Mesenchymal stem cell (in vitro differentiated cells and primary cell): ENCODE results near the gene IRF9.
A peak's percentile ranks its signal among the peaks of the same experiment; 100 is the strongest.

ENCODE experiments used
- DNase-seq: peaks from one replicate; pipeline ENCODE4 v3.0.0-alpha.2; 2013
- H2AFZ ChIP-seq: one replicate; pipeline ENCODE4 v1.6.1; 2013; ENCODE audit warnings: low read depth, mild to moderate bottlenecking, control low read depth, inconsistent platforms, low read length, moderate library complexity
- H2AK5ac ChIP-seq: 2 replicates; pipeline ENCODE4 v1.6.1; 2013; ENCODE audit warnings: low read length, moderate library complexity, mild to moderate bottlenecking, inconsistent platforms; ENCODE audit not compliant: severe bottlenecking
- H2BK120ac ChIP-seq: one replicate; pipeline ENCODE4 v1.6.1; 2013; ENCODE audit warnings: low read depth, mild to moderate bottlenecking, inconsistent platforms, low read length, moderate library complexity
- H2BK12ac ChIP-seq, 2 experiments: one replicate each; pipeline ENCODE4 v1.6.1; 2013; ENCODE audit warnings: inconsistent platforms in 2 of 2, low read length in 2 of 2, mild to moderate bottlenecking in 2 of 2, moderate library complexity in 2 of 2, control low read depth in 1 of 2
- H2BK15ac ChIP-seq: one replicate; pipeline ENCODE4 v1.6.1; 2013; ENCODE audit warnings: mild to moderate bottlenecking, low read depth, inconsistent platforms; ENCODE audit not compliant: poor library complexity, severe bottlenecking
- H2BK5ac ChIP-seq: 2 replicates; pipeline ENCODE4 v1.6.1; 2013; ENCODE audit warnings: low read depth, mild to moderate bottlenecking, low read length, control low read depth, inconsistent platforms; ENCODE audit not compliant: poor library complexity, severe bottlenecking
- H3K14ac ChIP-seq, 2 experiments: one replicate each; pipeline ENCODE4 v1.6.1; 2013; ENCODE audit warnings: inconsistent platforms in 2 of 2, low read length in 2 of 2, control low read depth in 1 of 2, mild to moderate bottlenecking in 1 of 2, moderate library complexity in 1 of 2
- H3K18ac ChIP-seq, 2 experiments: one replicate each; pipeline ENCODE4 v1.6.1; 2013; ENCODE audit warnings: inconsistent platforms in 2 of 2, low read length in 2 of 2, control low read depth in 1 of 2, low read depth in 1 of 2, mild to moderate bottlenecking in 1 of 2
- H3K23ac ChIP-seq, 2 experiments: one replicate each; pipeline ENCODE4 v1.6.1; 2013; ENCODE audit warnings: inconsistent platforms in 2 of 2, low read length in 2 of 2, mild to moderate bottlenecking in 2 of 2, moderate library complexity in 2 of 2, control low read depth in 1 of 2
- H3K27ac ChIP-seq: 2 replicates; pipeline ENCODE4 v1.5.1; 2013; ENCODE audit warnings: mild to moderate bottlenecking, moderate library complexity, low read length, control low read depth, inconsistent platforms; ENCODE audit not compliant: poor library complexity, severe bottlenecking
- H3K27me3 ChIP-seq, 2 experiments: 2 replicates each; pipeline versions ENCODE4 v1.6.1 to v1.7.0; 2013; ENCODE audit warnings: low read length in 2 of 2, mild to moderate bottlenecking in 2 of 2, moderate library complexity in 2 of 2, control low read depth in 1 of 2, inconsistent platforms in 1 of 2; ENCODE audit not compliant: control insufficient read depth in 1 of 2, insufficient read depth in 1 of 2
- H3K36me3 ChIP-seq, 2 experiments: 2 replicates each; pipeline versions ENCODE4 v1.6.1 to v1.7.0; 2013; ENCODE audit warnings: low read length in 2 of 2, control low read depth in 1 of 2, inconsistent platforms in 1 of 2, low read depth in 1 of 2, mild to moderate bottlenecking in 1 of 2; ENCODE audit not compliant: insufficient read depth in 2 of 2, control insufficient read depth in 1 of 2
- H3K4ac ChIP-seq, 2 experiments: one replicate each; pipeline ENCODE4 v1.6.1; 2013; ENCODE audit warnings: inconsistent platforms in 2 of 2, low read length in 2 of 2, mild to moderate bottlenecking in 2 of 2, moderate library complexity in 2 of 2, control low read depth in 1 of 2, low read depth in 1 of 2
- H3K4me1 ChIP-seq: 2 replicates; pipeline ENCODE4 v1.6.1; 2013; ENCODE audit warnings: low read depth, low read length, control low read depth; ENCODE audit not compliant: control insufficient read depth, insufficient read depth
- H3K4me2 ChIP-seq: 2 replicates; pipeline ENCODE4 v1.6.1; 2013; ENCODE audit warnings: low read length, mild to moderate bottlenecking, inconsistent platforms; ENCODE audit not compliant: poor library complexity, severe bottlenecking
- H3K4me3 ChIP-seq, 2 experiments: 2 replicates each; pipeline versions ENCODE4 v1.5.1 to v1.7.0; 2013; ENCODE audit warnings: low read length in 2 of 2, mild to moderate bottlenecking in 2 of 2, control low read depth in 1 of 2, low read depth in 1 of 2; ENCODE audit not compliant: insufficient read depth in 1 of 2
- H3K79me1 ChIP-seq: replicated peaks from 2 replicates; pipeline ENCODE4 v1.6.1; 2013; ENCODE audit warnings: mild to moderate bottlenecking, control low read depth, low read length, inconsistent platforms; ENCODE audit not compliant: poor library complexity, severe bottlenecking
- H3K9ac ChIP-seq: 2 replicates; pipeline ENCODE4 v1.7.0; 2013; ENCODE audit warnings: mild to moderate bottlenecking, low read length, moderate library complexity
- H3K9me3 ChIP-seq: 2 replicates; pipeline ENCODE4 v1.7.0; 2013; ENCODE audit warnings: mild to moderate bottlenecking, low read length; ENCODE audit not compliant: control insufficient read depth
- H4K8ac ChIP-seq: one replicate; pipeline ENCODE4 v1.6.1; 2013; ENCODE audit warnings: inconsistent platforms, mild to moderate bottlenecking, low read length, moderate library complexity
- H4K91ac ChIP-seq: one replicate; pipeline ENCODE4 v1.6.1; 2013; ENCODE audit warnings: mild to moderate bottlenecking, low read length, inconsistent platforms
- WGBS: methylation state at CpG from one replicate; pipeline ENCODE4 v1.1.7; 2013; ENCODE audit warnings: mixed read lengths; 5-methylcytosine and 5-hydroxymethylcytosine counted together

Gene IRF9

DNA sequence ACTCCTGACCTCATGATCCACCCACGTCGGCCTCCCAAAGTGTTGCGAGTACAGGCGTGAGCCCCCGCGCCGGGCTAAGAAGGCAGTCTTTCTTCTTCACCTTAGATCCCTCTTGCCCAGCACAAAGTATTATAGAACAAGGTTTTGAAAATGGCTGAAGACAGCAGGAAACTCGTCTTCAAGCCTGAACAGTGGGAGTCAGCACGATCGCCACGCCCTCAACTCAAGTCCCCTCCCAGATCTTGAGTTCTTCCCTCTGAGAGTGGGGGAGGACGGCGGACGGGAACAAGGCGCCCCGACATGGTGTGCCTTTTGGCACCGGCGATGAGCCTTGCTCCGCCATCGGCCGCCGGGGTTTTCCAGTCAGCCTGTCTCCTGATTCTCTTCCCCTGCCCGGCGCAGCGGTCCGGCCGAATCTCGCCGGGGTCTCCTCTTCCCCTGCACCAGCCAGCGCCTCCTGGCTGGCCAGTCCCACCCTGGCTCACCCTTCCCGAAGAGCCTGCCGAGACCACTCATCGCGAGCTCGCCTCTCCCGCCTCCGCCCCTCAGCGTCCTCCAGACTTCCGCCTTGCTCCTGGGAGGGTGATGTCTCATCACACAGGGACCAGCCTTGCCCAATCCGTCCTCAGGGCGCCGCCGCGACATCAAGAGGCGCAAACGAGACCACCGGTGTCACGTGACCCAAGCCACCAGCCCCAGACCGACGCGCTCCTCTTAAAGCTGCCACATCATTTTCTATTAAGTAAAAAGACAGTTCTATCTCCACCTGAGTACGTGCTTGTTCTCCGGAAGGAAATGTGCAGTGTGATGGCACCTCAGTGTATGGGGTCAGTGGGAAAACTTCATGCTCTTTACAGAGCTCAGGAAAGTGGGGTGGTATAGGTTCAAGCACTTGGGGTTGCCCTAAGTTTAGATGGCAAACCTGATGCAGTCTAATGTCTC, 52.1 kb downstream of the IRF9 start, which contains the start of gene CHMP4A:
CHMP4A (minus strand) TSS at position 565 of the 942 bp plus-strand sequence; CDS start at position 516, 49 bp downstream.
- peak within 1 kb of the TSS; percentile 56 for H2BK15ac ChIP-seq
- peak within 1 kb of the TSS; percentile 47 for H2AFZ ChIP-seq
- H4K8ac ChIP-seq, result peak within 1 kb of the TSS; percentile 97
- H3K4me2 ChIP-seq, result peak within 1 kb of the TSS; percentile 59
- H3K4me1 ChIP-seq, result peaks cover 15% of the 10 kb centered on the region
- H2AK5ac ChIP-seq, result peak within 1 kb of the TSS; percentile 63
- H3K36me3 ChIP-seq, result peaks cover 26 to 62% of the 10 kb centered on the region in 2 experiments
- no peaks in the 10 kb centered on the region for H3K9me3 ChIP-seq
- peak within 1 kb of the TSS; percentile 81 to 87 for H3K4ac ChIP-seq
- peaks cover 23% of the 10 kb centered on the region for H3K79me1 ChIP-seq
- no peak within 1 kb of the TSS for H2BK12ac ChIP-seq
- H2BK120ac ChIP-seq, result peak within 1 kb of the TSS; percentile 78
- H3K9ac ChIP-seq, result peak within 1 kb of the TSS; percentile 96
- H3K23ac ChIP-seq, result peak within 1 kb of the TSS in 1 of 2 experiments; percentile 26
- no peak within 1 kb of the TSS for H3K14ac ChIP-seq
- H3K27ac ChIP-seq, result peak within 1 kb of the TSS; percentile 97
- H3K18ac ChIP-seq, result peak within 1 kb of the TSS; percentile 93 to 99
- peak within 1 kb of the TSS; percentile 86 to 88 for H3K4me3 ChIP-seq
- peak; percentile 99 for DNase-seq
- WGBS, result under 1% methylated on average over 42 of the region's 53 CpGs
- peak within 1 kb of the TSS; percentile 95 for H4K91ac ChIP-seq
- H3K27me3 ChIP-seq, result no peaks in the 10 kb centered on the region
- H2BK5ac ChIP-seq, result peak within 1 kb of the TSS; percentile 76

DNA sequence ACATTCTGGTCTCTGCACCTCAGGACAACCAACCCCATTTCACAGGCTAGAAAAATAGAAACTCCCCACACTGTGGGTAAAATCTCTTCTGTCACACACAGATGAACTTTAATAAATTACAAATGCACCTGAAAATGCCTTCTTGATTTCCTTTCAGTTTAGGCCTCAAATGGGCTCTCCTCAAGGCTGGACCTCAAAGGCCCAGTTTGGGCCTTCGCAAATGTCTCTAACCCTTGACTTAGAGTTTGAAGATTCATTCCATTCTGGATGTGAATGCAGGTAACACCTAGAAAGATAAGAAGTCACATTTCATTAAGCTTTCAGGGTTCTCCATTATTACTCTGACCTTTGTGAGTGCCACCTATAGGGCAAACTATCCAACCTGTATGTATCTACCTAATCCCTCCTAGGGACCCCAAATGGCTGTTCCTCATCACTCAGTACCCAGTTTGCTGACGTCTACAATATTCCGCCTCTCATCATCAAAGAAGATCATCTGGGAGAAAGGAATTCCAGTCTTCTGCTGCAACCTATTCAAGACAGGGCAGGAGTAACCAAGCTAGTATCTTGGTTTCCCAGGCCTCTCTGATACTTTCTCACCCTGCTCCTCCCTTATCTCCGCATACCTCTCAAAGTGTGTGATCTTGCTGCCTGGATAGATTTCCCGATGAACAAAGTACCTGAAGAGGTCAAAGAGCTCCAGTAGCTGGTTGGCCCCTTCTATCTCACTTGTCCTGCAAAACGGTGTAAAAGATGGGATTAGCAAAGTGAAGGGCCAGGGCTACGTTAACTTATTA, 53.0 kb downstream of the IRF9 start:
- Histone ChIP-seq H3K4me1 (peaks cover 15% of the 10 kb centered on the region), H3K27me3 (no peaks in the 10 kb centered on the region)

DNA sequence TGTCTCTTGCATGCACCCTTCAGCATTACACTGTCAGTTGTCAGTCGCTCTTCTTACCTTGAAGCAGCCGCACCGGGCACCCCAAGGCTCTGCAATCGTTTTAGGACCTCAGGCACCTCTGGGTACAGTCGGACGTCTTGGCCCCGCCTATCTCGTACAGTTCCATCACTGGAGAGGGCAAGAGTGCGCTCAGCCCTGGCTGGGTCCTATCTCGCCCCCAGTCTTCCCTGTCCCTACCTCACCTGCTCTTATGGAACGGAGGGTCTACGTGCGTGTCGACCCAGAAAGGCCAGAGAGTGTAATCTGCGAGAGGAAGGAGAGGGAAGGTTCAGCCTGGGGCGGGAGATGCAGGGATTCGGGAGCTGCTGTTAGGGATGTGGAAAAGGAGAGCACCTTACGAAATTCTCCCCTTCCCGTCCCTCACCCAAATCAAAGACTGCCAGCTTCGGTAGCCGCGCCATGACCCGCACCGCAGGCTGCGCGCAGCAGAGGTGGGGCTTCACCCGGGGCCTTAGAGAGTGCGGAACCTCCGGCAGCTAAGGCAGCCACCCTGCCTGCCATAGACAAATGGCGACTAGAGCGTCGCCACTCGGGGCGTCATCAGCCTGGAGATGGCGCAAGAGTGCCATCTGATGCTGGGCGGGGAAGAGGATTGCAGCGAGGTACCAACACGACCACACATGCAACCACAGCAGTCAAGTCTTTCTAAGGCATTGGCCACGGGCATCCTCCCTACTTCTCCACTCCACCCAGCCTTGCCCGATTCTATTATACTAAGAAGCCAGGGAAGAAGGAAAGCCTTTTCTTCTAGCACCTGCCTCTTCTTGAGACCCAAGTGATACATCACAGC, 54.7 kb downstream of the IRF9 start, which contains the start of gene MDP1:
MDP1 (minus strand) TSS at position 572 of the 850 bp plus-strand sequence; CDS start at position 461, 111 bp downstream.
- Histone ChIP-seq H2BK15ac (no peak within 1 kb of the TSS), H4K8ac (peak within 1 kb of the TSS; percentile 83), H3K27me3 (no peaks in the 10 kb centered on the region), H3K14ac (peak within 1 kb of the TSS in 1 of 2 experiments; percentile 88), H3K9ac (peak within 1 kb of the TSS; percentile 96), H2AFZ (peak within 1 kb of the TSS; percentile 56), H3K36me3 (peaks cover 14 to 44% of the 10 kb centered on the region in 2 experiments), H2BK5ac (no peak within 1 kb of the TSS), H4K91ac (peak within 1 kb of the TSS; percentile 8), H2AK5ac (peak within 1 kb of the TSS; percentile 44), H3K4me3 (peak within 1 kb of the TSS; percentile 72 to 97), H3K23ac (peak within 1 kb of the TSS in 1 of 2 experiments; percentile 46), H3K4ac (peak within 1 kb of the TSS; percentile 1 to 83), H3K9me3 (no peaks in the 10 kb centered on the region), H3K18ac (peak within 1 kb of the TSS; percentile 3 to 91), H3K4me1 (peaks cover 15% of the 10 kb centered on the region), H2BK12ac (peak within 1 kb of the TSS in 1 of 2 experiments; percentile 32), H2BK120ac (peak within 1 kb of the TSS; percentile 64), H3K27ac (peak within 1 kb of the TSS; percentile 28), H3K79me1 (peaks cover 15% of the 10 kb centered on the region), H3K4me2 (peak within 1 kb of the TSS; percentile 81)
- peak; percentile 88 for DNase-seq
- 2% methylated on average over 32 of the region's 40 CpGs for WGBS

More for the DNA sequence above, 53.0 kb downstream of the IRF9 start:
- Histone ChIP-seq H3K4me2 (peak overlapping the region; percentile 59), H3K36me3 (peaks cover 28 to 57% of the 10 kb centered on the region in 2 experiments), H2BK15ac (peak overlapping the region; percentile 8), H4K91ac (no peak overlapping the region), H4K8ac (peak overlapping the region; percentile 96), H2BK5ac (peak overlapping the region; percentile 11), H3K9ac (peak overlapping the region; percentile 96), H3K79me1 (peaks cover 24% of the 10 kb centered on the region), H3K14ac (no peak overlapping the region), H3K4me3 (peak overlapping the region in 1 of 2 experiments; percentile 97), H2BK12ac (no peak overlapping the region), H3K9me3 (no peaks in the 10 kb centered on the region), H2AK5ac (peak overlapping the region; percentile 63), H2BK120ac (no peak overlapping the region), H3K4ac (peak overlapping the region in 1 of 2 experiments; percentile 81), H3K23ac (no peak overlapping the region), H3K27ac (peak overlapping the region; percentile 90), H3K18ac (peak overlapping the region in 1 of 2 experiments; percentile 82), H2AFZ (no peak overlapping the region)
- no peak for DNase-seq
- WGBS, result 90% methylated on average over 7 of the region's 7 CpGs
